Muscle of leg (tissue), 11 donors: ENCODE results near the gene CRADD. TPM values are rescaled to one million over a fixed set of nuclear protein-coding genes. Genes with fewer than 3 reads are reported as not detected.

ENCODE experiments used
- DNase-seq: peaks from one replicate; pipeline ENCODE4 v3.0.0; 2013
- H3K27ac ChIP-seq: one replicate; pipeline ENCODE4 v1.5.1; 2013; ENCODE audit warnings: mild to moderate bottlenecking, low read length, control low read depth
- H3K27me3 ChIP-seq: one replicate; pipeline ENCODE4 v1.6.1; 2013; ENCODE audit warnings: low read length; ENCODE audit not compliant: control insufficient read depth, insufficient read depth
- H3K36me3 ChIP-seq: one replicate; pipeline ENCODE4 v1.6.1; 2013; ENCODE audit warnings: low read length; ENCODE audit not compliant: control insufficient read depth, insufficient read depth
- H3K4me1 ChIP-seq: one replicate; pipeline ENCODE4 v1.6.1; 2013; ENCODE audit warnings: low read length; ENCODE audit not compliant: control insufficient read depth, insufficient read depth
- H3K4me3 ChIP-seq: one replicate; pipeline ENCODE4 v1.5.1; 2013; ENCODE audit warnings: low read length, control low read depth
- H3K9me3 ChIP-seq: replicated peaks from 2 replicates; pipeline ENCODE4 v1.6.1; 2013; ENCODE audit warnings: low read depth, low read length; ENCODE audit not compliant: control insufficient read depth
- WGBS: methylation state at CpG from one replicate; pipeline ENCODE4 v1.1.5; 2013; ENCODE audit warnings: missing lambda C conversion rate; ENCODE audit not compliant: insufficient coverage; 5-methylcytosine and 5-hydroxymethylcytosine counted together
- polyA plus RNA-seq, 8 donors: library from polyadenylated mRNA; unstranded; fragments of 120-200 nt; gene quantifications; one replicate each; pipeline versions ENCODE4 v1.2.1 to v1.2.3, GENCODE V29; 2013; ENCODE audit warnings: inconsistent platforms in 1 of 8, low replicate concordance in 1 of 8; ENCODE audit not compliant: insufficient read length in 8 of 8, insufficient read depth in 1 of 8
- total RNA-seq: library from RNA; stranded (reverse); fragments of 120-200 nt; gene quantifications from one replicate; pipeline ENCODE4 v1.2.4, GENCODE V29; 2013

The CRADD gene
- total and polyA plus RNA-seq, 9 donors: 9.1 to 15.2 (median 12.9) TPM

DNA sequence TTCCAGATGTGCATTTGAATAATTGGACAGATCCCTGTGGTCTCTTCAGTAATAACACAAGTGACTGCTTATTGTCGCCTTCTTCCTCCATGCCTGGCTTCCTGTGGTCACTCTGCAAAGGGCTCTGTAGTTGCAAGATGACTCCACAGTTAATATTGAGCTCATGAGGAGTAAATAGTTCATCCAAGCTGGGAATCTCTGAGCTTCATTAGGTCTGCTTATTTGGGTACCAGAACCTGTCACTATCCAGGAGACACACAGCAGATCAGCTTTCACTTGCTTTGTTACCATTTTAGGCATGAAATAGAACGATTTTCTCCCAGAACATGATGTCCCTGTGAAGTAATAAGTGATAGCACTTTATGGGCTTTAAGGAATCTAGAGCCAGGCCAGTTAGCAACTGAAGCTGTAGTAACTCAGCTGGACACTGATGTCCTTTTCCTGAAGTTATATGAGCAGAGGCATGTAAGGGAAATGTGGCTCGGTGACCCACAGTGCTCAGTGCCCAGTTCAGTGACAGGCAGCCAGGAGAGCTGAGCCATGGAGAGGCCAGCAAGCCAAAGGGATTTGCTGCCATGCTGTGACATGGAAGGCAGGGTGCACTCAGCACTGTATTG, 50.1 kb downstream of the CRADD start:
- H3K4me3 ChIP-seq: no peak overlapping the region

DNA sequence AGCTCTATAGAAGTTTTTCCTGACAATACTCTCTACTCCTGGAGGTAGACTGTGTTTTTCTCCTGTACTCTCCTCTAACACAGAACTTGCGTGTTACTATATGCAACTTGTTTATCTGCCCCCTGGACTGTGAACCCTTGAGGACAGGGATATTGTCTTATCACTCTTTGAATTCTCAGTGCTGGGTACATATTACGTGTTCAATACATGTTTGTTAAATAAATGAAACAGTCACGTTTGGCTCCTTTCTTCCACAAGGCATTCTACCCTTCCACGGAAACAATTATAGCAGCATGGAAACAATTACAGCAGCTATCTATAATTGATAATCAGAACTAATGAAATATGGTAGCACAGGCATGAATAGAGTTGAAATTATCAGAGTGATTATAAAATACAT, 50.7 kb downstream of the CRADD start:
- peaks cover 2% of the 10 kb centered on the region for H3K4me1 ChIP-seq
- H3K27ac ChIP-seq: no peak overlapping the region
- H3K9me3 ChIP-seq: no peaks in the 10 kb centered on the region
- no peaks in the 10 kb centered on the region for H3K36me3 ChIP-seq
- no peak for DNase-seq
- WGBS: no CpG with 5 or more reads among the region's 4 CpGs
- no peak overlapping the region for H3K4me3 ChIP-seq
- no peaks in the 10 kb centered on the region for H3K27me3 ChIP-seq

More for the DNA sequence above, 50.1 kb downstream of the CRADD start:
- WGBS: 46% methylated on average over 2 of the region's 3 CpGs
- Histone ChIP-seq H3K27ac (no peak overlapping the region), H3K4me1 (peaks cover 2% of the 10 kb centered on the region), H3K36me3 (no peaks in the 10 kb centered on the region), H3K27me3 (no peaks in the 10 kb centered on the region), H3K9me3 (no peaks in the 10 kb centered on the region)
- DNase-seq: no peak

GRCh38 chr12:93729934-93730333, 52.8 kb downstream of the CRADD start:
- Histone ChIP-seq H3K27ac (no peak overlapping the region), H3K4me1 (peaks cover 2% of the 10 kb centered on the region), H3K27me3 (no peaks in the 10 kb centered on the region), H3K36me3 (peaks cover 2% of the 10 kb centered on the region), H3K4me3 (no peak overlapping the region), H3K9me3 (no peaks in the 10 kb centered on the region)
- DNase-seq: no peak
- WGBS: no CpG with 5 or more reads among the region's 3 CpGs

DNA sequence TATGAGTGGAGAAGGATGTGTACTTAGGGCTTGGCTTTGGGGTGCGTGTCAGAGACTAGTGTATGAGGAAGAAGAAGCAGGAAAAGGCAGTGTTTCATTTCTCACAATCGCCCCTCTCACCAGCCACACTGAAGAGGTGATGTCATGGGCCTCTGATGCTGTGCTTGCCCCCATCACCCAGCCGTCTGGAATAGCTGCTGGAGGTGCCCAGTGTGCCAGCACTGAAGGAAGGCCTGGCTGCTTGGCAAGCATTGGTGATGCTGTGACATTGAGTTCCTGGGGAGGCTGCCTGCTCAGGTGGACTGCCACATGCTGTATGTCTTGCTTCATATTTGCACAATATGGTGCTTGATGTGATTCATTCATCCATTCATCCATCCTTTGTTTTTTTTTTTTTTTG, 56.2 kb downstream of the CRADD start:
- no peak overlapping the region for H3K27ac ChIP-seq
- no peaks in the 10 kb centered on the region for H3K27me3 ChIP-seq
- no peaks in the 10 kb centered on the region for H3K9me3 ChIP-seq
- DNase-seq: no peak
- peaks cover 5% of the 10 kb centered on the region for H3K4me1 ChIP-seq
- no peak overlapping the region for H3K4me3 ChIP-seq
- H3K36me3 ChIP-seq: peaks cover 2% of the 10 kb centered on the region
- 67% methylated on average over 1 of the region's 3 CpGs for WGBS

DNA sequence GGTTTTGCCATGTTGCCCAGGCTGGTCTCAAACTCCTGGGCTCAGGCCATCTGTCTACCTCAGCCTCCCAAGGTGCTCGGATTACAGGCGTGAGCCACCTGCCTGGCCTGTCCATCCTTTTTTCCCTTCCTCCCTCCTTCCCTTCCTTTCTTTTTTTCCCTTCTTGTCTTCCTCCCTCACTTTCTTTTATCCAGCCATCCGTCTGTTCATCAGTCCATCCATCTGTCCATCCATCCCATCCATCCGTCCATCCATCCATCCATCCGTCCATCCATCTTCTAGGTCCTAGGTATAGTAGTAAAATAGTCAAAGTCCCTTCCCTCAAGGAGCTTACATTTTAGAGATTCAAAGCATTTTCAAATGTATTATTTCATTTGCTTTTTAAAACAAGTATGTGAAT, 56.8 kb downstream of the CRADD start:
- WGBS: 95% methylated on average over 2 of the region's 5 CpGs
- DNase-seq: no peak
- Histone ChIP-seq H3K27me3 (no peaks in the 10 kb centered on the region), H3K4me3 (no peak overlapping the region), H3K27ac (no peak overlapping the region), H3K4me1 (peaks cover 5% of the 10 kb centered on the region), H3K36me3 (peaks cover 2% of the 10 kb centered on the region), H3K9me3 (no peaks in the 10 kb centered on the region)

GRCh38 chr12:93734784-93735183, 57.6 kb downstream of the CRADD start:
- no peak for DNase-seq
- WGBS: 89% methylated on average over 1 of the region's 2 CpGs
- no peaks in the 10 kb centered on the region for H3K9me3 ChIP-seq
- H3K4me3 ChIP-seq: no peak overlapping the region
- H3K27me3 ChIP-seq: no peaks in the 10 kb centered on the region
- H3K27ac ChIP-seq: no peak overlapping the region
- H3K4me1 ChIP-seq: peaks cover 5% of the 10 kb centered on the region
- H3K36me3 ChIP-seq: peaks cover 2% of the 10 kb centered on the region

DNA sequence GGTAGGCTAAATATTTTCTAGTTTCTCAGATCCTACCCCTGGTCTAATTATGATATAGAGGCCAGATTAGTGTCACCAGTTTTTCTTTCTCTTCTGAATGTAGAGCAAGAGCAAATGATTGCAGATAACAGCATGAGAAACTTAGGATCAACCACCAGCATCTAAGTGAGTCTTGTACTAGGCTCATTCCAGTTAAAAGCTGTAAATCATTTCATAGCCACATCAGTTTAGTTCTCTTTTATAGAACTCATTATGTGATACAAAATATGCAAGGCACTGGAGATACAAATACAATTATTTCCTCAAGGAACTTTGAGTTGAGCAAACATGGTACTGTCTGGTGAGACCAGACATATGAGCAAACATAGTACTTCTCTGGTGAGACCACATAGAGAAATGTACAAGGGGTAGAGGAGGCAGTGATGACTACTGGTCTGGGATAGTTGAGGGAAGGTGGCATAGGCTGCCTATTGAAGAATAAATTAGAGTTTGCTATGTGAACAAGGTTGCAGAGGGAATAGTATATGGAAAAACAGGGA, 59.5 kb downstream of the CRADD start:
- peaks cover 6% of the 10 kb centered on the region for H3K4me1 ChIP-seq
- no peaks in the 10 kb centered on the region for H3K27me3 ChIP-seq
- H3K4me3 ChIP-seq: no peak overlapping the region
- H3K9me3 ChIP-seq: no peaks in the 10 kb centered on the region
- peaks cover 2% of the 10 kb centered on the region for H3K36me3 ChIP-seq
- DNase-seq: no peak
- H3K27ac ChIP-seq: no peak overlapping the region

- DNase-seq: peak; percentile 32
- 49% methylated on average over 5 of the region's 5 CpGs for WGBS
- peaks cover 10% of the 10 kb centered on the region for H3K4me1 ChIP-seq
These were observed 60.5 kb downstream of the CRADD start for GRCh38 chr12:93737457-93738198.

GRCh38 chr12:93738199-93739058, 61.3 kb downstream of the CRADD start:
- Histone ChIP-seq H3K27me3 (no peaks in the 10 kb centered on the region), H3K27ac (no peak overlapping the region), H3K4me1 (peaks cover 12% of the 10 kb centered on the region), H3K9me3 (no peaks in the 10 kb centered on the region), H3K36me3 (peaks cover 2% of the 10 kb centered on the region), H3K4me3 (no peak overlapping the region)
- WGBS: no CpG with 5 or more reads among the region's 6 CpGs
- no peak for DNase-seq

More at GRCh38 chr12:93737457-93738198, 60.5 kb downstream of the CRADD start:
- Histone ChIP-seq H3K27me3 (no peaks in the 10 kb centered on the region), H3K9me3 (no peaks in the 10 kb centered on the region), H3K27ac (no peak overlapping the region), H3K4me3 (no peak overlapping the region), H3K36me3 (peaks cover 2% of the 10 kb centered on the region)

DNA sequence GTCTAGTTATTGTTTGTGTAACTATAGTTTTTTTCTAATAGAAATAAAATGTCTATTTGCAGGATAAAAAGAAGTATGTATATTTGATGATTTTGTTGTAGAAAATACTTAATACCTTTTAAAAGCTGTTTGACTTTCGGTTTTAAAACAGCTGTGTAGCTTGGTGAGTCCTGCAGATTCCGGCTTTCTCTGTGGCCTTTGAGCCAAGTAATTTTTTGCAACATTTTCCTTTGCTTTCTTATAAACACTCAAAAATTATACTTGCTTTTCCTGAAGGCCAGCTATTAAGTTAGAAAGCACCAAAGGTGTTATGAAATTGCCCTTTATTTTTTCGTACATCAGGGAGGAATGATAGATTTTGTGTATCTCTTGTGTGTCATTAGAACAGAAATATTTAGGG, 63.6 kb downstream of the CRADD start:
- Histone ChIP-seq H3K4me3 (no peak overlapping the region), H3K27me3 (no peaks in the 10 kb centered on the region), H3K9me3 (no peaks in the 10 kb centered on the region), H3K27ac (peak overlapping the region; percentile 15), H3K36me3 (no peaks in the 10 kb centered on the region), H3K4me1 (peaks cover 12% of the 10 kb centered on the region)
- whole genome bisulfite sequencing: no CpG with 5 or more reads among the region's 3 CpGs
- DNase-seq: peak; percentile 44
